ENCODE data around the gene PROC.
A peak's percentile ranks its signal among the peaks of the same experiment; 100 is the strongest.

DNA sequence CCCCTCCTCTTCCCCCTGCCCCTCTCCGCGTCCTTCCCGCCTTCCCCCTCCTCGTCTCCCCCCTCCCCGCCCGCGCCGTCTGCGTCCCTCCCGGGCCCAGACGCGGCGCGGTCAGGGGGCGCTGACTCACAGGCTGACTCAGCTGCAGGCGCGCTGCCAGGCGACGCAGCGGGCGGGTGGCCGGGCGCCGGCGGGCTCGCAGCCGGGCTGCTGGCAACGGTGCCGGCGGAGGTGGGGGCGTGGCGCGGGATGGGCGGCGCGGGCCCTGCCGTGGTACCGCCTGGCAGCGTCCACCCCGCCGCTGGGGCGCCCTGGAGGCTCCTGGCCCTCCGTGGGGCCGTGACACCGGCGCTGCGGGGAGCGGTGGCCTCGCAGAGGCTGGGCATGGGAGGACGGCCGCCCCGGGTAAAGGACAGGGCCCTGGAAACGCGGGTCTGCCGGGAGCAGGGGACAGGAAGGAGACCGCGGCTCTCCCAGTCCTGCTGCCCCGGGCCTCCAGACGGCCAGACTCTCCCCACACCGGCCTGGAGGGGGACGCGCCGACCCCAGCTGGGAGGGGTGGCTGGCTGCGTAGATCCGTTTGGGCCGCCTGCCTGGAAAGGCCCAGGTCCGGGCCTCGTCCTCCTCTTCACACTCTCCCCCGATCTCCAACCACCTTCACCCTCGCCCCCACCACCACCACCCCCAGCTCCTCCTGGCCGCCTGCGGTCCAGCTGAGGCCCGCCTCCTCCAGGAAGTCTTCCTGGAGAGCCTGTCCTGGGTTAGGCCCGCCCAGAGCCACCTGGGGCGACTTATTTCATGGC, 10.0 kb upstream of the PROC start:
- TF ChIP-seq, protein P1, sequence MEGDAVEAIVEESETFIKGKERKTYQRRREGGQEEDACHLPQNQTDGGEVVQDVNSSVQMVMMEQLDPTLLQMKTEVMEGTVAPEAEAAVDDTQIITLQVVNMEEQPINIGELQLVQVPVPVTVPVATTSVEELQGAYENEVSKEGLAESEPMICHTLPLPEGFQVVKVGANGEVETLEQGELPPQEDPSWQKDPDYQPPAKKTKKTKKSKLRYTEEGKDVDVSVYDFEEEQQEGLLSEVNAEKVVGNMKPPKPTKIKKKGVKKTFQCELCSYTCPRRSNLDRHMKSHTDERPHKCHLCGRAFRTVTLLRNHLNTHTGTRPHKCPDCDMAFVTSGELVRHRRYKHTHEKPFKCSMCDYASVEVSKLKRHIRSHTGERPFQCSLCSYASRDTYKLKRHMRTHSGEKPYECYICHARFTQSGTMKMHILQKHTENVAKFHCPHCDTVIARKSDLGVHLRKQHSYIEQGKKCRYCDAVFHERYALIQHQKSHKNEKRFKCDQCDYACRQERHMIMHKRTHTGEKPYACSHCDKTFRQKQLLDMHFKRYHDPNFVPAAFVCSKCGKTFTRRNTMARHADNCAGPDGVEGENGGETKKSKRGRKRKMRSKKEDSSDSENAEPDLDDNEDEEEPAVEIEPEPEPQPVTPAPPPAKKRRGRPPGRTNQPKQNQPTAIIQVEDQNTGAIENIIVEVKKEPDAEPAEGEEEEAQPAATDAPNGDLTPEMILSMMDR (IDR thresholded peaks at IDR 0.05), result peak in 4 of 6 experiments; percentile 29 to 60 (median 50)
- TF ChIP-seq EP300 (IDR thresholded peaks at IDR 0.05), result peak in 2 of 4 donors; percentile 71 to 91
